WTC11 (cell line): ENCODE data around the gene TJAP1. TPM values are rescaled to one million over a fixed set of nuclear protein-coding genes. Genes with fewer than 3 reads are reported as not detected.

Experiments used
- ATAC-seq: fragments of 200-7000 bp; cut with Tn5 transposase; 2 replicates; pipeline ENCODE4 v1.10.0; 2021; ENCODE audit warnings: mild to moderate bottlenecking, moderate library complexity
- CTCF ChIA-PET: fragments of 300-600 bp; sonication (Branson Sonifier 250); formaldehyde crosslinking; loops from one replicate; lab custom pipeline; 2021; ENCODE audit warnings: antibody characterized with exemption; lab: Charles Lee
- POLR2A ChIA-PET: fragments of 350-600 bp; sonication (Branson Sonifier 250); formaldehyde crosslinking; loops from one replicate; lab custom pipeline; 2021; ENCODE audit warnings: antibody characterized with exemption; lab: Charles Lee
- DNase-seq: peaks from one replicate; pipeline ENCODE4 v3.0.0; 2021; ENCODE audit warnings: low spot score
- H3K27ac Mint-ChIP-seq: 2 replicates; pipeline ENCODE4 v1.8.0; 2021; ENCODE audit warnings: mixed read lengths
- H3K27me3 Mint-ChIP-seq: 2 replicates; pipeline ENCODE4 v1.8.0; 2021; ENCODE audit warnings: low read depth, mild to moderate bottlenecking, moderate library complexity, mixed read lengths
- H3K36me3 Mint-ChIP-seq: 2 replicates; pipeline ENCODE4 v1.8.0; 2021; ENCODE audit warnings: mixed read lengths
- H3K4me1 Mint-ChIP-seq: 2 replicates; pipeline ENCODE4 v1.8.0; 2022; ENCODE audit warnings: mixed read lengths
- H3K4me3 Mint-ChIP-seq: 2 replicates; pipeline ENCODE4 v1.8.0; 2021; ENCODE audit warnings: mild to moderate bottlenecking, moderate library complexity, mixed read lengths
- H3K9me3 Mint-ChIP-seq: 2 replicates; pipeline ENCODE4 v1.8.0; 2021; ENCODE audit warnings: mixed read lengths
- ARID4B ChIP-seq: sonication (generic); formaldehyde crosslinking; IDR thresholded peaks from 2 replicates; pipeline ENCODE4 v1.8.0; 2023; ENCODE audit warnings: missing genetic modification reagents, mild to moderate bottlenecking, borderline replicate concordance
- ATF1 ChIP-seq: sonication (generic); formaldehyde crosslinking; IDR thresholded peaks from 2 replicates; pipeline ENCODE4 v1.8.1; 2023; ENCODE audit warnings: mild to moderate bottlenecking, moderate library complexity, missing genetic modification reagents
- ATF2 ChIP-seq: sonication (generic); formaldehyde crosslinking; IDR thresholded peaks from 2 replicates; pipeline ENCODE4 v1.8.1; 2022; ENCODE audit warnings: low read depth, missing genetic modification reagents, borderline replicate concordance
- ATF6 ChIP-seq: sonication (generic); formaldehyde crosslinking; IDR thresholded peaks from 2 replicates; pipeline ENCODE4 v1.8.1; 2023; ENCODE audit warnings: mild to moderate bottlenecking, missing genetic modification reagents
- CBFB ChIP-seq: sonication (generic); formaldehyde crosslinking; IDR thresholded peaks from 2 replicates; pipeline ENCODE4 v1.8.1; 2022; ENCODE audit warnings: mild to moderate bottlenecking, low read depth, missing genetic modification reagents
- CREB1 ChIP-seq: sonication (generic); formaldehyde crosslinking; IDR thresholded peaks from 2 replicates; pipeline ENCODE4 v1.8.0; 2023; ENCODE audit warnings: mild to moderate bottlenecking, missing genetic modification reagents
- ELF4 ChIP-seq: sonication (generic); formaldehyde crosslinking; IDR thresholded peaks from 2 replicates; pipeline ENCODE4 v1.8.1; 2022; ENCODE audit warnings: low read depth, mild to moderate bottlenecking, moderate library complexity, missing genetic modification reagents
- ERG ChIP-seq: fragments of 250-450 bp; sonication (Bioruptor Pico); IDR thresholded peaks from 2 replicates; pipeline ENCODE4 v1.8.0; 2021; ENCODE audit warnings: mild to moderate bottlenecking
- ETV6 ChIP-seq: sonication (generic); formaldehyde crosslinking; IDR thresholded peaks from 2 replicates; pipeline ENCODE4 v1.8.1; 2022; ENCODE audit warnings: mild to moderate bottlenecking, missing genetic modification reagents
- FOXP1 ChIP-seq: sonication (generic); formaldehyde crosslinking; IDR thresholded peaks from 2 replicates; pipeline ENCODE4 v1.8.0; 2022; ENCODE audit warnings: missing genetic modification reagents, mild to moderate bottlenecking, moderate library complexity, borderline replicate concordance
- GTF2I ChIP-seq: fragments of 250-450 bp; sonication (Bioruptor Pico); conservative IDR thresholded peaks from 2 replicates; pipeline ENCODE4 v1.4.0; 2021; ENCODE audit warnings: mild to moderate bottlenecking
- MLX ChIP-seq: sonication (generic); formaldehyde crosslinking; IDR thresholded peaks from 2 replicates; pipeline ENCODE4 v1.8.1; 2023; ENCODE audit warnings: mild to moderate bottlenecking, missing genetic modification reagents, moderate library complexity
- NR1H2 ChIP-seq: sonication (generic); formaldehyde crosslinking; IDR thresholded peaks from 2 replicates; pipeline ENCODE4 v1.9.0; 2021; ENCODE audit warnings: mild to moderate bottlenecking, moderate library complexity, missing genetic modification reagents
- NR3C1 ChIP-seq: sonication (generic); formaldehyde crosslinking; conservative IDR thresholded peaks from 2 replicates; pipeline ENCODE4 v1.8.1; 2023; ENCODE audit warnings: low read depth, mild to moderate bottlenecking, missing genetic modification reagents
- OVOL2 ChIP-seq: fragments of 250-450 bp; sonication (Bioruptor Pico); IDR thresholded peaks from 2 replicates; pipeline ENCODE4 v1.9.0; 2021; ENCODE audit warnings: mild to moderate bottlenecking, borderline replicate concordance
- RELA ChIP-seq: sonication (generic); formaldehyde crosslinking; IDR thresholded peaks from 2 replicates; pipeline ENCODE4 v1.8.1; 2022; ENCODE audit warnings: missing genetic modification reagents, mild to moderate bottlenecking, borderline replicate concordance
- SMAD3 ChIP-seq: sonication (generic); formaldehyde crosslinking; IDR thresholded peaks from 2 replicates; pipeline ENCODE4 v1.8.0; 2022; ENCODE audit warnings: missing genetic modification reagents, mild to moderate bottlenecking, borderline replicate concordance
- SOX15 ChIP-seq: fragments of 250-450 bp; sonication (Bioruptor Pico); IDR thresholded peaks from 2 replicates; pipeline ENCODE4 v1.9.0; 2021; ENCODE audit warnings: mild to moderate bottlenecking
- ZNF232 ChIP-seq: sonication (generic); formaldehyde crosslinking; IDR thresholded peaks from 2 replicates; pipeline ENCODE4 v1.8.0; 2022; ENCODE audit warnings: mild to moderate bottlenecking, missing genetic modification reagents
- ZNF396 ChIP-seq: fragments of 250-450 bp; sonication (Bioruptor Pico); IDR thresholded peaks from 2 replicates; pipeline ENCODE4 v1.8.0; 2021; ENCODE audit warnings: mild to moderate bottlenecking, moderate library complexity, borderline replicate concordance
- ZNF416 ChIP-seq: fragments of 250-450 bp; sonication (Bioruptor Pico); IDR thresholded peaks from 2 replicates; pipeline ENCODE4 v1.9.0; 2021; ENCODE audit warnings: mild to moderate bottlenecking, inconsistent platforms
- ZNF512 ChIP-seq: sonication (generic); formaldehyde crosslinking; IDR thresholded peaks from 2 replicates; pipeline ENCODE4 v1.8.1; 2022; ENCODE audit warnings: missing genetic modification reagents, borderline replicate concordance
- ZNF671 ChIP-seq: fragments of 250-450 bp; sonication (Bioruptor Pico); IDR thresholded peaks from 2 replicates; pipeline ENCODE4 v1.8.0; 2021; ENCODE audit warnings: mild to moderate bottlenecking
- total RNA-seq: library from RNA; stranded (reverse); gene quantifications from 3 replicates; pipeline ENCODE4 v1.2.3, GENCODE V29; 2021

TJAP1 gene
- total RNA-seq, 1 experiment from 2014 or later = 40.4 TPM

- no peak for TF ChIP-seq ATF6 (CRISPR knock-in tag)
- no peak for TF ChIP-seq ATF2 (CRISPR knock-in tag)
- TF ChIP-seq CBFB (CRISPR knock-in tag) = no peak
- TF ChIP-seq ERG (CRISPR knock-in tag) = no peak
- no peak for TF ChIP-seq ELF4 (CRISPR knock-in tag)
- no peak for TF ChIP-seq ZNF512 (CRISPR knock-in tag)
Measured at GRCh38 chr6:43448916-43449315, 28.5 kb upstream of the TJAP1 start (continued).

GRCh38 chr6:43450699-43451131 lies 26.7 kb upstream of the TJAP1 start:
- H3K27me3 Mint-ChIP-seq = peaks cover 18% of the 10 kb centered on the region
- no peak overlapping the region for H3K27ac Mint-ChIP-seq
- no peaks in the 10 kb centered on the region for H3K9me3 Mint-ChIP-seq
- no peak overlapping the region for H3K4me3 Mint-ChIP-seq
- H3K36me3 Mint-ChIP-seq = peaks cover 2% of the 10 kb centered on the region; the same call in 1 of the 2 replicates
- DNase-seq = no peak
- ChIA-PET CTCF (no interaction called here), POLR2A (no interaction called here)
- ATAC-seq = no peak
- peaks cover 5% of the 10 kb centered on the region for H3K4me1 Mint-ChIP-seq
- TF ChIP-seq NR3C1 (CRISPR knock-in tag) = no peak
- no peak for TF ChIP-seq OVOL2
- TF ChIP-seq ZNF396 (CRISPR knock-in tag) = no peak
- no peak for TF ChIP-seq GTF2I (CRISPR knock-in tag)
- TF ChIP-seq FOXP1 (CRISPR knock-in tag) = no peak
- no peak for TF ChIP-seq SMAD3
- no peak for TF ChIP-seq RELA (CRISPR knock-in tag)
- no peak for TF ChIP-seq ATF1 (CRISPR knock-in tag)
- TF ChIP-seq ARID4B (CRISPR knock-in tag) = no peak
- TF ChIP-seq CREB1 (CRISPR knock-in tag) = no peak
- TF ChIP-seq ZNF671 (CRISPR knock-in tag) = no peak
- no peak for TF ChIP-seq ZNF416 (CRISPR knock-in tag)
- no peak for TF ChIP-seq SOX15 (CRISPR knock-in tag)
- TF ChIP-seq MLX = no peak
- TF ChIP-seq ZNF232 (CRISPR knock-in tag) = no peak
- TF ChIP-seq NR1H2 (CRISPR knock-in tag) = no peak
- TF ChIP-seq CBFB (CRISPR knock-in tag) = no peak
- TF ChIP-seq ATF2 (CRISPR knock-in tag) = no peak
- TF ChIP-seq ETV6 (CRISPR knock-in tag) = no peak
